Cerebellar nuclear complex (tissue), 1 donor: ENCODE data around the gene BORCS6.
A peak's percentile ranks its signal among the peaks of the same experiment; 100 is the strongest.

Experiments
- DNase-seq, 2 experiments: peaks; one replicate each; lab custom pipeline; 2025; lab: John Stamatoyannopoulos, UW

The BORCS6 gene

GRCh38 chr17:8154608-8155155 is 35.3 kb downstream of the BORCS6 start:
- DNase-seq: no peak

GRCh38 chr17:8153957-8154607 is 35.9 kb downstream of the BORCS6 start:
- peak; percentile 18 to 47 for DNase-seq

GRCh38 chr17:8153525-8153956 is 36.4 kb downstream of the BORCS6 start:
- DNase-seq: no peak

GRCh38 chr17:8153031-8153451 is 36.9 kb downstream of the BORCS6 start:
- DNase-seq: no peak

GRCh38 chr17:8152112-8152775 is 37.7 kb downstream of the BORCS6 start, which contains the start of gene PER1:
Gene PER1 (minus strand): TSS chr17:8152404. CDS start chr17:8150706, 1,698 bp downstream.
- peak; percentile 90 to 98 for DNase-seq

GRCh38 chr17:8151641-8152111 is 38.3 kb downstream of the BORCS6 start:
- DNase-seq: peak in 1 of 2 experiments; percentile 13

GRCh38 chr17:8151120-8151640 is 38.8 kb downstream of the BORCS6 start:
- peak; percentile 51 to 75 for DNase-seq

- no peak for DNase-seq
Measured at GRCh38 chr17:8150194-8151119, 39.5 kb downstream of the BORCS6 start.

- DNase-seq: no peak
Measured at GRCh38 chr17:8149419-8150193, 40.4 kb downstream of the BORCS6 start.

GRCh38 chr17:8148560-8148959 is 41.4 kb downstream of the BORCS6 start:
- no peak for DNase-seq

GRCh38 chr17:8147805-8148404 is 42.1 kb downstream of the BORCS6 start:
- DNase-seq: no peak

- DNase-seq: no peak
Measured at GRCh38 chr17:8147141-8147804, 42.7 kb downstream of the BORCS6 start.

GRCh38 chr17:8146381-8147140 is 43.4 kb downstream of the BORCS6 start:
- DNase-seq: no peak

- no peak for DNase-seq
Measured at GRCh38 chr17:8145811-8146210, 44.2 kb downstream of the BORCS6 start.

- no peak for DNase-seq
Measured at GRCh38 chr17:8144401-8145231, 45.4 kb downstream of the BORCS6 start.

- no peak for DNase-seq
Measured at GRCh38 chr17:8143581-8144400, 46.2 kb downstream of the BORCS6 start.

GRCh38 chr17:8142887-8143580 is 46.9 kb downstream of the BORCS6 start:
- no peak for DNase-seq
